Measurements from ENCODE around the gene SPPL3. TPM values are rescaled to one million over a fixed set of nuclear protein-coding genes. Genes with fewer than 3 reads are reported as not detected.

The SPPL3 gene
- total and polyA plus RNA-seq, 10 donors: 9.0 to 76.9 (median 44.0) TPM

DNA sequence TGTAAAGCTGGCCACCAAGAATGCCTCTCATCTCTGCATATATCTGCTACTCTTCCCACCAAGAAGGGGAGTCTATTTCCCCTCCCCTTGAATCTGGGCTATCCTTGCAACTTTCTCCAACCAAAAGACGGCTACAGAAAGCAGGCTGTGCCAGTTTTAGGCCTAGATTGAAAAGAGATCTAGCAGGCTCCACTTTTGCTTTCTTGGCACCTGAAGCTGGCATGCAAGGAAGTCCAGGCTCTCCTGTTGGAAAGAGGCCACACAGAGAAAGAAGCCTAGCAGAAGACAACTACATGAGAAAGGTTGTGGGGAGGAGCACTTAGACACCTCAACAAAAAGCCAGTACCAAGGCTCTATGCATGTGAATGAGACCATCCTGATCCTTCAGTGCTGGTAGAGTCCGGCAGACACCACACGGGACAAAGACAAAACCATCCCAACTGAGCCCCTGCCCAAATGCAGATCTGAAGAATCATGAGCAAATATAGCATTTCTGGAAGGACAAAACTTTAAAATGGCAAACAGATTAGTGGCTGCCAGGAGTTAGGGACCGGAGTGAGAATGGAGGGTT, 68.0 kb downstream of the SPPL3 start:
- 90 to 98% (median 95%) methylated on average over 4 of the region's 4 CpGs for WGBS, 5 donors
- Histone ChIP-seq H3K27me3 (replicated peaks in 1 of 7) (no peaks in the 10 kb centered on the region), H3K9me3 (no peaks in the 10 kb centered on the region), H3K4me3 (no peak overlapping the region), H3K4me1 (peaks cover 24 to 78% (median 61%) of the 10 kb centered on the region in 6 donors), H3K27ac (peak overlapping the region in 3 of 8 donors; percentile 9 to 60 (median 58)), H3K36me3 (peaks cover 0 to 5% (median 0%) of the 10 kb centered on the region in 6 donors)
- DNase-seq: no peak
- intact Hi-C loops (cut with DNase I; ENCODE audit: low total_unique reads): no loop called here
- no peak for TF ChIP-seq POLR2A (IDR thresholded peaks at IDR 0.05)

DNA sequence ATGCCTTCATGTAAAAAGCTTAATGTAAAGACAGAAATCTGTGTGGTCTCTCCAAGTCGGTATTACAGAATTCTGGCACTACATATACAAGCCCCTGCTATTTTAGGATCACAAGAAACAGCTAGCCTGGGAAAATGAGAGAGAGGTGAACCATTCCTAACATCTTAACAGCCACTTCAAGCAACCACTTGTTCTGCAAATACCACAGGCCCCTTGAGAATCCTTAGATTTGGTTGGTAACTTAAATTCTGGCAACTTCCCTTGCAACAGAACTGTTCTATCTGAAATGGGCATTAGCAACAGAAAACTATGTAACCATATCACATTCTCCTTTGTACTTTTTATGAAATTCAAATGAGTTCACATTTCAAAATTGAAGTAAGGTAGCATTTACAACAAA, 68.5 kb downstream of the SPPL3 start:
- Histone ChIP-seq H3K4me1 (peaks cover 28 to 78% (median 61%) of the 10 kb centered on the region in 6 donors), H3K27me3 (replicated peaks in 1 of 7) (no peaks in the 10 kb centered on the region), H3K4me3 (no peak overlapping the region), H3K27ac (peak overlapping the region in 6 of 8 donors; percentile 9 to 60 (median 50)), H3K36me3 (peaks cover 0 to 1% (median 0%) of the 10 kb centered on the region in 6 donors), H3K9me3 (no peaks in the 10 kb centered on the region)
- no peak for TF ChIP-seq POLR2A (IDR thresholded peaks at IDR 0.05)
- DNase-seq: no peak
- intact Hi-C loops (cut with DNase I; ENCODE audit: low total_unique reads): no loop called here
- WGBS, 5 donors: 32 to 54% (median 42%) methylated on average over 1 of the region's 1 CpG

DNA sequence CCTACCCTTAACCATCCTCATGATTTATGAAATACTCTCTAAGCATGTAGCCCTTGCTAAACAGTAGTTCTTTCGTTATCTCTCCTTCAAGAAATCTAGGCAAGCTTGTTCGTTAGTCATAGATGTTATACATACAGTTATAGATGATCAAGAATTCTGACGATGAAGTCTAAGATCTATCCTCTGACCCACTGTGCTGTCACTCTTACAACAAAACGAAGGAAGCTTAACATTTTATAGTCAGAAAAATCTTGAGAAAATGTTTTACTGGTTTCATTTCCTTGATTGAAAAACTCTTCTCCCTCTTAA, 68.9 kb downstream of the SPPL3 start:
- Histone ChIP-seq H3K4me1 (peaks cover 29 to 76% (median 63%) of the 10 kb centered on the region in 6 donors), H3K27me3 (replicated peaks in 1 of 7) (no peaks in the 10 kb centered on the region), H3K9me3 (no peaks in the 10 kb centered on the region), H3K27ac (peak overlapping the region in 7 of 8 donors; percentile 9 to 60 (median 48)), H3K4me3 (no peak overlapping the region), H3K36me3 (no peaks in the 10 kb centered on the region)
- intact Hi-C loops (cut with DNase I; ENCODE audit: low total_unique reads): no loop called here
- TF ChIP-seq, protein P1, sequence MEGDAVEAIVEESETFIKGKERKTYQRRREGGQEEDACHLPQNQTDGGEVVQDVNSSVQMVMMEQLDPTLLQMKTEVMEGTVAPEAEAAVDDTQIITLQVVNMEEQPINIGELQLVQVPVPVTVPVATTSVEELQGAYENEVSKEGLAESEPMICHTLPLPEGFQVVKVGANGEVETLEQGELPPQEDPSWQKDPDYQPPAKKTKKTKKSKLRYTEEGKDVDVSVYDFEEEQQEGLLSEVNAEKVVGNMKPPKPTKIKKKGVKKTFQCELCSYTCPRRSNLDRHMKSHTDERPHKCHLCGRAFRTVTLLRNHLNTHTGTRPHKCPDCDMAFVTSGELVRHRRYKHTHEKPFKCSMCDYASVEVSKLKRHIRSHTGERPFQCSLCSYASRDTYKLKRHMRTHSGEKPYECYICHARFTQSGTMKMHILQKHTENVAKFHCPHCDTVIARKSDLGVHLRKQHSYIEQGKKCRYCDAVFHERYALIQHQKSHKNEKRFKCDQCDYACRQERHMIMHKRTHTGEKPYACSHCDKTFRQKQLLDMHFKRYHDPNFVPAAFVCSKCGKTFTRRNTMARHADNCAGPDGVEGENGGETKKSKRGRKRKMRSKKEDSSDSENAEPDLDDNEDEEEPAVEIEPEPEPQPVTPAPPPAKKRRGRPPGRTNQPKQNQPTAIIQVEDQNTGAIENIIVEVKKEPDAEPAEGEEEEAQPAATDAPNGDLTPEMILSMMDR (IDR thresholded peaks at IDR 0.05 in 8 of 11, conservative IDR thresholded peaks at IDR 0.05 in 3 of 11): no peak
- TF ChIP-seq POLR2A (IDR thresholded peaks at IDR 0.05) (no peak), POLR2AphosphoS5 (IDR thresholded peaks at IDR 0.05) (no peak)
- WGBS, 5 donors: 32 to 46% (median 40%) methylated on average over 4 of the region's 4 CpGs
- no peak for DNase-seq

DNA sequence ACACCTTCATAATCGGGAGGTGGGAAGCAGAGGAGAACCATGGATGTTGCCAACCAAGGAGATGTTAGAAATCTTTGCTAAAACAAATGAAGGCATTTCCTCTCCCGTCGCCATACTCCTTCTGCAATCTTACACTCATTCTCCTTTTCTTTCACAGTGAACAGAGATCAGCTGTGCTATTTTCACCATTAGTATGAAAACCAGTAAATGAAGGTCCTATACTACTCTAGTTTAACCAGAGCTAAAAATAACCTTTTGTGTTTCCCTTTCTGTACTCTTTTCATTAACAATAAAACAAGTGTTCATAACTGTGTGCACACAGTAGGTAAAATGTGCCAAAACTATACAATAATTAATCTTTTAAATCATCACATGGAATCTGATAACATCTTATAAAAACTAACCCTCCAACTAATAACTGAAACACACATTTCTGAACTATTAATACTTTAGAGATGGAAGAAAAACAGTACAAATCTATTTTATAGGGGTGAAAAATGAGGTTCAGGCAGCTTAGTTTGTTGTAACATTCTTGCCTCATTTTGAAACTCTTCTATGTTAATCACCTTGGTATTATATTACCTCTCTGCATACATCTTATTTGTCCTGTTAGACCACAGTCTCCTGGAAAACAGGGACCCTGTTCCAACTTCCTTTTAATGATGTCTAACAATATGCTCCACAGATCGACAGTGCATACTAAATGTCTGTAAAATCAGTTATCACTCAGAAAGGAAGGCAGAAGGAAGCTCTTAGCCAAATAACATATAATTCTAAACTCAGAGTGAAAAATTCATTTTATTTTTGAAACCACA, 69.5 kb downstream of the SPPL3 start:
- DNase-seq: no peak
- Histone ChIP-seq H3K27ac (peak overlapping the region in 6 of 8 donors; percentile 20 to 60 (median 50)), H3K4me3 (no peak overlapping the region), H3K9me3 (no peaks in the 10 kb centered on the region), H3K27me3 (replicated peaks in 1 of 7) (no peaks in the 10 kb centered on the region), H3K36me3 (no peaks in the 10 kb centered on the region), H3K4me1 (peaks cover 31 to 78% (median 64%) of the 10 kb centered on the region in 6 donors)
- WGBS, 5 donors: 44 to 59% (median 51%) methylated on average over 4 of the region's 4 CpGs
- intact Hi-C loops (cut with DNase I; ENCODE audit: low total_unique reads): no loop called here
- TF ChIP-seq POLR2AphosphoS5 (IDR thresholded peaks at IDR 0.05): no peak
- TF ChIP-seq POLR2A (IDR thresholded peaks at IDR 0.05): no peak
- TF ChIP-seq, protein P1 (IDR thresholded peaks at IDR 0.05 in 8 of 11, conservative IDR thresholded peaks at IDR 0.05 in 3 of 11): no peak

GRCh38 chr12:120833849-120834248, 70.3 kb downstream of the SPPL3 start:
- Histone ChIP-seq H3K27me3 (replicated peaks in 1 of 7) (no peaks in the 10 kb centered on the region), H3K27ac (peak overlapping the region in 4 of 8 donors; percentile 22 to 60 (median 52)), H3K4me1 (peaks cover 34 to 86% (median 72%) of the 10 kb centered on the region in 6 donors), H3K4me3 (no peak overlapping the region), H3K9me3 (no peaks in the 10 kb centered on the region), H3K36me3 (no peaks in the 10 kb centered on the region)
- 37 to 45% (median 43%) methylated on average over 4 of the region's 4 CpGs for WGBS, 5 donors
- TF ChIP-seq, protein P1 (IDR thresholded peaks at IDR 0.05 in 8 of 11, conservative IDR thresholded peaks at IDR 0.05 in 3 of 11): no peak
- TF ChIP-seq POLR2AphosphoS5 (IDR thresholded peaks at IDR 0.05) (no peak), POLR2A (IDR thresholded peaks at IDR 0.05) (no peak)
- intact Hi-C loops (cut with DNase I; ENCODE audit: low total_unique reads): no loop called here
- DNase-seq: no peak
